GM19324 (cell line): Measurements from ENCODE around the gene SCN1A.
"Not testable (repeated sequence)": the region's sequence is repeated elsewhere in the genome, so short reads cannot be mapped to it uniquely, and the experiment has no call there.

ENCODE experiments used
- ATAC-seq: cut with Tn5 transposase; IDR thresholded peaks from one replicate; pipeline ENCODE4 v1.9.1; 2021; ENCODE audit warnings: mild to moderate bottlenecking, moderate library complexity; ENCODE audit not compliant: unreplicated experiment, low FRiP score

The SCN1A gene

GRCh38 chr2:166127217-166128155 lies at the start of gene SCN1A:
Gene SCN1A (minus strand): TSS chr2:166128020. CDS start chr2:166073621, 54,399 bp downstream.
- ATAC-seq = no peak

GRCh38 chr2:166173263-166173662 lies 45.4 kb upstream of the SCN1A start:
- no peak for ATAC-seq

GRCh38 chr2:166171216-166171615 lies 43.4 kb upstream of the SCN1A start:
- ATAC-seq = no peak

GRCh38 chr2:166170356-166170755 lies 42.5 kb upstream of the SCN1A start:
- ATAC-seq = no peak

- no peak for ATAC-seq
Observed at GRCh38 chr2:166167449-166167848, 39.6 kb upstream of the SCN1A start.

- no peak for ATAC-seq
Observed at GRCh38 chr2:166163775-166164174, 36.0 kb upstream of the SCN1A start.

- no peak for ATAC-seq
Observed at GRCh38 chr2:166158546-166158945, 30.7 kb upstream of the SCN1A start.

- no peak for ATAC-seq
Observed at GRCh38 chr2:166157578-166157977, 29.8 kb upstream of the SCN1A start.

- ATAC-seq = no peak
Observed at GRCh38 chr2:166156985-166157490, 29.2 kb upstream of the SCN1A start.

GRCh38 chr2:166155589-166155988 lies 27.8 kb upstream of the SCN1A start:
- no peak for ATAC-seq

- ATAC-seq = no peak
Observed at GRCh38 chr2:166154685-166155338, 27.0 kb upstream of the SCN1A start.

- ATAC-seq = no peak
Observed at GRCh38 chr2:166152064-166152463, 24.2 kb upstream of the SCN1A start.

GRCh38 chr2:166148500-166149400 lies 20.9 kb upstream of the SCN1A start:
- ATAC-seq = no peak

- ATAC-seq = no peak
Observed at GRCh38 chr2:166147883-166148282, 20.1 kb upstream of the SCN1A start.

- ATAC-seq = no peak
Observed at GRCh38 chr2:166144071-166144470, 16.3 kb upstream of the SCN1A start.

GRCh38 chr2:166140932-166141331 lies 13.1 kb upstream of the SCN1A start:
- no peak for ATAC-seq

- no peak for ATAC-seq
Observed at GRCh38 chr2:166140475-166140874, 12.7 kb upstream of the SCN1A start.

GRCh38 chr2:166139479-166139878 lies 11.7 kb upstream of the SCN1A start:
- not testable (repeated sequence) for ATAC-seq

GRCh38 chr2:166138667-166139066 lies 10.8 kb upstream of the SCN1A start:
- no peak for ATAC-seq

- no peak for ATAC-seq
Observed at GRCh38 chr2:166138144-166138543, 10.3 kb upstream of the SCN1A start.
